T-helper 22 cell (primary cell): Measurements from ENCODE around the gene CCDC12.

Source experiments
- DNase-seq: peaks from one replicate; pipeline ENCODE4 v3.0.0-alpha.2; 2020; ENCODE audit warnings: low read depth

CCDC12 gene

DNA sequence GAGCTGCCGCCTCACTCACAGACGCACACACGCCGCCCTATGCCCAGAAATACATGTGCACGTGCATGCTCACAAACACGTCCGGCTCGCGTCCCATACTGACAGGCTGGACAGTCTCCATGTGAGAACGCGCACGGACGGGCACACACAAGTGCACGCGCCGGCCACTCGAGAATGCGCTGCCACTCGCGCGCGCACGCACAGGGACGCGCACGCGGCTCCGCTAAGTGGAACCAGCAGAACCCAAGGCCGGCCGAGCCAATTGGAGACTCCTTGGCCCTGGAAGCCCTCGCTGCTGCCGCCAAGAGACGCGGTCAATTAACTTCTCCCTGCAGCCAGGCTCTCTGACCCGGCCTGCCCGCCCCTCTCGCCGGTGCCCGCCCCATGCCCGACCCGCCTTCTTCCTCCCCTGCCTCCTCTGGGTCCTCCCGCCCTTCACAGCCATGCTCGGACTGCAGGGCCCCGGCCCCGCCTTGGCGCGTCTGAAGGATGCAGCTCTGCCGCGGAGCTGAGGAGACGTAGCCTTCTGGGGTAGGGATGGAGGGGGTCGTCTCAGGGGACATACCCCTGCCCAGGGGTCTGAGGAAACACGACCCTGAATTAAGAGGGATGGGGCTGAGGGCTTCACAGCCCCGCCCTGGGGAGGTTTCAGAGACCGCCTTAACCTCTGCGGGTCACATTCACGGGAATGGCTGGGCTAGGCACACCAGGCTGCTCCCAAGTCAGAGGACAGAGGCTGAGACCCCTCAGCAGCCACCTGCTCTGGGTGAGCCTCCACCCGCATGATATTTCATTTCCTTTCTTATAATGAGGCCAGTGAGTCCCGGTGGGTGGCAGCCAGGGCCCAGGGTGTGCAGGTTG, 84.0 kb downstream of the CCDC12 start:
- DNase-seq, result no peak

- DNase-seq, result no peak
Observed at GRCh38 chr3:46891132-46891531, 85.4 kb downstream of the CCDC12 start.

- DNase-seq, result no peak
Observed at GRCh38 chr3:46890132-46890531, 86.4 kb downstream of the CCDC12 start.

- no peak for DNase-seq
Observed at GRCh38 chr3:46889381-46890110, 87.0 kb downstream of the CCDC12 start.

GRCh38 chr3:46888705-46889104, 87.8 kb downstream of the CCDC12 start:
- no peak for DNase-seq

- DNase-seq, result no peak
Observed at GRCh38 chr3:46887980-46888494, 88.5 kb downstream of the CCDC12 start.

- DNase-seq, result no peak
Observed at GRCh38 chr3:46885612-46886011, 90.9 kb downstream of the CCDC12 start.

GRCh38 chr3:46884929-46885328, 91.6 kb downstream of the CCDC12 start:
- no peak for DNase-seq

GRCh38 chr3:46884427-46884826, 92.1 kb downstream of the CCDC12 start:
- no peak for DNase-seq

DNA sequence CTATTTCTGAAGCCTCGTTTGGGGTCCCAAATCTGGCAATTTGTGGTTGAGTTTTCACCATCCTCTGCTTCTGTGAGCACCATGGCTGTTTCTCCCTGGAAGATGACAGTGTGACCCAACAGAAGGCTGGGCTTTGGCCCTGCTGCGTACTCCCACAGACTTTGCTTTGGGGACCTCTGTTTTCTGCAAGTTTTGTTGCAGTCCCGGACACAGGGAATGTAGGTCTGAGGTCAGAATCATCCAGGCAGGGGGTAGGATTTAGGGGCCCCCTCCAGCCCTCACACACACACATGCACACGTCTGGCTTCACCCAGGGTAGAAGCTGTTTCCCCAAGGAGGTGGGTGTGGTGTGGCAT, 92.7 kb downstream of the CCDC12 start:
- DNase-seq, result no peak

- no peak for DNase-seq
Observed at GRCh38 chr3:46883054-46883829, 93.3 kb downstream of the CCDC12 start.

DNA sequence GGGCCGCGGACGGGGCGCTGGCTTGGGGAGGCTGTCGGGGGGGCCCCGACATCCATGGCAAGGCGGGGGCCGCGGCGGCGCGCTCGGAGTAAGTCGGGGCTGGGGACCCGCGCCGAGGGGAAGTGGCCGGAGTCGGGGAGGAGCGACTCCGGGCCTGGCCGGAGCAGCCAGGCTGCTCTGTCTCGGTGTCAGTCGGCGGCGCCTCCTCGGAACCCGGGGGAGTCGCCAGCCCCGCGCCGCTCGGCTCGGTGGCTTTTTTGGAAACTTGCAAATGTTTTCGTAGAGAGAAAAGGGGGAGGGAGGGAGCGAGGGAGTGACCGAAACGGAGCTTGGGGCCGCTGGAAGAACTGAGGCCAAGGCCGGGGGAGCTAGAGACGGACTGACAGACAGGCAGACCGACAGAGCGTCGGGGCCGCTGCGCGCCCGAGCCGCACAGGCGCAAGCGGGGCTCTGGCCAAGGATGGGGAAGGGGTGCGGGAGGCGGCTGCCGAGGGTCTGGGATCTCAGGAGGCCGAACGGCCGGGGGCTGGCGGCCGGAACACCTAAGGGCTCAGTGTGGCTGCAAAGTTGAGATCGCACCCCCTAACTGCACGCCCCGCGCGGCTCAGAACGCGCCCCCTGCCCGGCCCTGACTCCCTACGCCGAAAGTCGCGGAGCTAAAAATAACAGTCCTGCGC, 94.0 kb downstream of the CCDC12 start:
- no peak for DNase-seq

DNA sequence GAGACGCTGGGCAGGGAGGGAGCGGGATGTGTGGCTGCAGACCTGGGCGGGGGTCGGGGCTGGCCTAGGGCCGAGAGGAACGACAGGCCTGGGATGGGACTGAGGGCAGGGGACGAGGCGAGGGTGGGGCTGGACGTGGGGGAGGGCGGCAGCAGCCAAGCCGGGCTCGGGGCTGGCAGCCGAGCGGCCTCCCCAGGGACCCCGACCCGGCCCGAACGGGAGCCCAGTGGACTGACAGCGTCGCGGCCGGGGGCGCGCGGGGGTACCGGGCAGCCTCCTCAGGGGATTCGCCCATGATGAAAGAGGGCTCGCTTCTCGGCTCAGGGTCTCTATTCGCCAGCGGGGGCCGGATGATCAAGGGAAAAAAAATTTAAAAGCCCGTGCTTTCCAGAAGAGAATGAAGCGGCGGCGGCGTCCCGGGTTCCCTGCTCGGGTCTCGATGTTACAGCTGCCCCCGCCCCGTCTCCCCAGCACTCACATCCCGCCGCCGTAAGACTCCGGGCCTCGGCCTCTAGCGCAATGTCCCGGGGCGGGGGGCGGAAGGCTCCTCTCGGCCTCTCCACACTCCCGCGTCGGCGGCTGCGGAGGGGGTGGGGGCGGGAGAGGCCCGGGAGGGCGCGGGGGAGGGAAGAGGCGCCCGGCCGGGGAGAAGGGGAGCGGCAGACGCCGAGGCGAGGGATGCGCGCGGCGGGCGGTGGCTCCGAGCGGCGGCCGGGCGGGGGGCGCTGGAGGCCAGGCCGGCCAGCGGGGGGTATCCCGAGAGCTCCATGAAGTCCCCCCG, 94.8 kb downstream of the CCDC12 start:
- DNase-seq, result no peak

DNA sequence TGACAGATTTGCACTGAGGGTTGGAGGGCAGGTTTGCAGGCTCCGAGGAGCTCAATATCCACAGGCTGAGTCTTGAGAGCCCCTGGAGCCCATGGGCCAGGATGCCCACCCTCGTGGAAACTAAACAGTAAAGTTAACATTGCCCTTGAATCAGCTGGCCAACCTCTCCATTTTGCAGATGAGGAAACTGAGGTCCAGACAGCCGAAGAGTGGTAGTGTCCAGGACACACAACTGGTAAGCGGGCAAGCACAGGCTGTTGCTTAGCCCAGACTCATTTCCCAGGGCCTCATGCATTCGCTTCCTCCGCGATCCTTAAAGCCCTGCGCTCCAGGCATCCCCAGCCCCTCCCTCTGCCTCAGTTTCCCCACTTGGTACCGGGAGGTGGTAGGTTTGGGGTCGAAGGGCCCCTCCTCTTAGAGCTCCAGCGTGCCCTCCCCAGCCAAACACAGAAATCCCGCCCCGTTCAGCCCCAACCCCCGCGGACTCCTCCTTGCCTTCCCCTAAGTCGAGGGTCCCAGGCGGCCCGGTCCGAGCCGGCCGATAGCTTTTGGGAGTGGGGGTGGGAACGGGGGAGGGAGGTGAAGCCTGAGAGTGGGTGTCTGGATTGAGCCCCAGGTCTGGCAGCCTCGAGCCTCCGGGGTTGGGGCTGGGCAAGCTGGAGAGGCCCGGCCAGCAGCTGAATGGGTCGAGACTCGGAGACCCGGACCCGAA, 95.5 kb downstream of the CCDC12 start:
- DNase-seq, result no peak

DNA sequence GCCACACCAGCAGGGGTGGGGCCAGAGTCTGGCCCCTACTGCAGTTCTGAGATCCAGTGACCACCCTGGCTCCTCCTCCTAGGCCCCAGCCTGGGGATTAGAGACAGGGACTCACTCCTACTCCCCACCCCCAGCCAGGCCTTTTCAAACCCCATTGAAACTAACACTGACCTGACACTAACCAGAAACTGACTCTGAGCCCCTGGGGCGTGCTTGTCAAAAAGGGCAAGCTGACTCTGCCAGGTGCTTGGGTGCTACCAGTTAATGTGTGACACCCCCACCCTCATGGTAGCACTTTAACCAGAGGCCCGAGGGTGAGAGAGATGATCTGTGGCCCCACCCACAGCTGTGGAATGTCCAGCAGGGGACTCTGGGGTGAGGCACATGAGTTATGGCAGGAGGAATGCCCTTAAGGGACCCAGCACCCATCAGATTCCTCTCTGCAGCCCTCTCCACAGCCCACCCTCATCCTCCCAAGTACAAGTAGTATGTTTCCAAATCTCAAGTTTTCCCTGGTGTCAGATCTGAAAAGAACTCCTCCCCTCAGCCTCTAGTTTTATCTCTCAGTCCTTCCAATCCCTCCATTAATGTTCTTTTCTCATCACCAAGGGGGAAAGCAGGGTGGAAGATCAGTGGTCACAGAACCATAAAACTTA, 97.6 kb downstream of the CCDC12 start:
- DNase-seq, result no peak

GRCh38 chr3:46877406-46878125, 99.0 kb downstream of the CCDC12 start, which contains the start of gene PTH1R:
Gene PTH1R (plus strand): TSS chr3:46877721. CDS start chr3:46883560, 5,839 bp downstream.
- no peak for DNase-seq

DNA sequence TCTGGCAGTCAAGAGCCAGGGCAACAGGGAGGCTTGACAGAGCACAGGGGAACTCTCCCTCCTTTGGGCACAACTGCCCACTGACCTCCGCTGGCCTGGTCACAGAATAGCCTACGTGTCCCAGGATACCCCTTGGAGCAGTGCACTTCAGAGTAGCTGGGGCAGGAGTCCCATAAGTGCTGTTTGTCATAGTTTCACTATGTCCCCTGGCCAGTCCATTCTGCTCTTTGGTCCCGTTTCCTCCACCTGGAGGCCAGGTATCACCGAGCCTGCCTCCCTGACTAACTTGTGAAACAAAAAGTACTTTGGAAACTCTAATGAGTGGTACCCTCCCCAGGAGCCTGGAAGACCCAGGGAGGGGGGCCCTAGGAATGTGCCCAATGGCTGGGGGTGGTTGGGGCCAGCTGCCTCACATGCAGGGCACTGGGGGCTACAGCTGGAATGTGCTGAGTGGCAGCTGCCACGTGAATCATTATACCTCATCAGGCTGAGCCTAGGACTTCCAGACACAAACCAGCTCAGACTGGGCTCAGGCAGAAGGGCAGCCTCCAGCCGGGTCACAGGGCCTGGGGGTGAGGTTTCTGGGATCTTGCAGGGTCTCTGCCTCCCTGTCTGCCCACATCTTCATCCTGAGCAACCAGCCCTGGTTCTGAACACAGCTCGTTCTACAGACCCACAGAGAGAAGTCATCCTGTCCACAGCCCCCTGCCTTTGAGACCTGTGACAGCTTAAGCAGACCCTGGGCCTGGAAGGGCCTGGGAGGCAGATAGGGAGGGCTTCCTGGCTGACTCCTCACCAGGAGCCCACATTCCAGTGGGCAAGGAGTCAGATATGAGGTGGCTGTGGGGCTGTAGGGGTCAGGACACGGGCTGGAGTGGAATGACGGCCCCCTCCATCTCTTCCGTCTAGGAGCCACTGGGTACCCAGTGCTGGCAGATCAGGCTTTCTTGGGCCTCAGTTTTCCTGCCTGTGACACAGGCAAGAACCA, 99.9 kb downstream of the CCDC12 start:
- DNase-seq, result no peak

GRCh38 chr3:46875560-46875959, 101.0 kb downstream of the CCDC12 start:
- DNase-seq, result no peak
